COLO668 (cell line): ENCODE results near the gene ARHGEF39.
A peak's percentile ranks its signal among the peaks of the same experiment; 100 is the strongest.

Experiments used
- DNase-seq: peaks from one replicate; lab custom pipeline; 2025; ENCODE audit not compliant: unreplicated experiment; lab: John Stamatoyannopoulos, UW

ARHGEF39 gene

GRCh38 chr9:35691757-35692301 lies 26.8 kb upstream of the ARHGEF39 start:
- DNase-seq = no peak

GRCh38 chr9:35691334-35691650 lies 26.3 kb upstream of the ARHGEF39 start:
- DNase-seq = no peak

- peak; percentile 23 for DNase-seq
Measured at GRCh38 chr9:35690614-35691333, 25.8 kb upstream of the ARHGEF39 start.

GRCh38 chr9:35690294-35690613 lies 25.3 kb upstream of the ARHGEF39 start:
- DNase-seq = no peak

- DNase-seq = no peak
Measured at GRCh38 chr9:35689542-35690293, 24.7 kb upstream of the ARHGEF39 start, which contains the start of gene TPM2. Gene TPM2 (minus strand): TSS chr9:35689925. CDS start chr9:35689817, 108 bp downstream.

- DNase-seq = no peak
Measured at GRCh38 chr9:35688558-35689541, 23.9 kb upstream of the ARHGEF39 start.

GRCh38 chr9:35687972-35688557 lies 23.1 kb upstream of the ARHGEF39 start:
- DNase-seq = no peak

GRCh38 chr9:35687306-35687705 lies 22.3 kb upstream of the ARHGEF39 start:
- no peak for DNase-seq

GRCh38 chr9:35686222-35687203 lies 21.5 kb upstream of the ARHGEF39 start:
- no peak for DNase-seq

- DNase-seq = no peak
Measured at GRCh38 chr9:35685506-35685905, 20.5 kb upstream of the ARHGEF39 start.

GRCh38 chr9:35684921-35685320 lies 19.9 kb upstream of the ARHGEF39 start:
- DNase-seq = no peak

- DNase-seq = no peak
Measured at GRCh38 chr9:35683323-35683722, 18.3 kb upstream of the ARHGEF39 start.

GRCh38 chr9:35682520-35683315 lies 17.7 kb upstream of the ARHGEF39 start:
- DNase-seq = no peak

- DNase-seq = no peak
Measured at GRCh38 chr9:35682051-35682450, 17.1 kb upstream of the ARHGEF39 start.

GRCh38 chr9:35681341-35682002 lies 16.5 kb upstream of the ARHGEF39 start:
- DNase-seq = no peak

- DNase-seq = no peak
Measured at GRCh38 chr9:35680331-35681105, 15.5 kb upstream of the ARHGEF39 start.

- no peak for DNase-seq
Measured at GRCh38 chr9:35679766-35680330, 14.9 kb upstream of the ARHGEF39 start.
